CD4-positive, alpha-beta T cell treated with Interferon alpha-2 for 1 hour (primary cell): ENCODE measurements around the gene ZNF541.

Experiments
- DNase-seq, 2 donors: peaks; one replicate each; pipeline ENCODE4 v3.0.0-alpha.2; 2020 to 2022

ZNF541 gene

DNA sequence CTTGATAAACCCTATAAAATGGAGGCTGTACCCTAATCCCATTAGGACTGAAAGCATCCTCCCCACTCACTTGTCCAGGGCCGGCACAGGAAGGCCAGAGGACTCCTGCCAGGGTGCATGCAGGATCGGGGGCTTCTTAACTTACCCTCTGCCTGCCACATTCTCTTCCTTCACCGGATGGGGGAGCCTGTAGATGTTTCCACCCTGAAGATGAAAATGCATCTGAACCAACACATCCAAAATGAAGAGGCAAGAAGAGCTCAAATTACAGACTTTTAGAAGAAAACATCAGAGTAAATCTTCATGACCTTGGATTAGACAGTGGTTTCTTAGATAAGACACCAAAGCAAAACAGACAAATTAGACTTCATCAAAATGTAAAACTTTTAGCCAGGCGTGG lies 32.2 kb downstream of the ZNF541 start:
- DNase-seq: no peak

DNA sequence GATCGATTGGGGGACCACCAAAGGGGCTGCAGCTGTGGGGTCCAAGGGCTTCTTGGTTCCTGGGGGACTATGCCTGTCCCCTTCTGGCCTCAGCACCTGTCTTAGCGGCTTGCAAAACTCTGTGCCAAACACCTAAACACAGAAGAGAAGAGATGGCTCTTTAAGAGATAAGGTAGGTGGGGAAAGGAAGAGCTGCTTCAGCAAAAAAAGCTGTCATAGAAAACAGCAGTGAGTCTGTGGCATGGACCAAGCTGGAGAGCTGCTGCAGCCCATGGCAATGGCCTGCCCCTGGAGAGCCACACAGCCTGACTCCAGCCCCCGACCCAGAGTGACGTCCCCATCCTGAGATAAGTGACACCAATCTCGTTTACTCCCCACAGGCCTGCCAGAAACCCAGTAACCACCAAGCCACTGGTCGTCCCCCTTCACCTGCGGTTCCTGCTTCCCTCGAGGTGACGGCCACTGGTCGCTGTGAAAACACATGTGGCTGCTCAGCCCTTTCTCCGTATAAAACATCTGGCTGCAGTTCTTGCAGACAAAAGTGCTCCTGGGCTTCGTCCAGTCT lies 33.1 kb downstream of the ZNF541 start:
- DNase-seq: peak; percentile 21 to 46

DNA sequence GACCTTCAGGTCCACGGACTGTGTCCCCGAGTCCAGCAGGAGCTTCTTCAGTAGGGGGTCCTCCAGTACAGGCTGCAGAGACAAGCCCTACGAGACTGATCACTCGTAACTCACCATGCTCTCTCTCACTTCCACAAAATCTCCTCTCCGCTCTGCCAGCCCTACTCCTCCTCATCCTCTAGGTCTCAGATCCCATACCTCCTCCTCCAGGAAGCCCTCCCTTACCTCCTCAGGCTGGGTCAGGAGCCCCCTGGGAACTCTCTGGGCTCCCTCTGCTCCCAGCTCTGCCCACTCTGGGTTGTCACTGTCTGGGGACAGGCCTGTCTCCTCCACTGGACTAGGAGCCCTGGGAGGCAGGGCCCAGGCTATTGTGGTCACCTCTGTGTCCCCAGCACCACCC lies 34.1 kb downstream of the ZNF541 start:
- no peak for DNase-seq

DNA sequence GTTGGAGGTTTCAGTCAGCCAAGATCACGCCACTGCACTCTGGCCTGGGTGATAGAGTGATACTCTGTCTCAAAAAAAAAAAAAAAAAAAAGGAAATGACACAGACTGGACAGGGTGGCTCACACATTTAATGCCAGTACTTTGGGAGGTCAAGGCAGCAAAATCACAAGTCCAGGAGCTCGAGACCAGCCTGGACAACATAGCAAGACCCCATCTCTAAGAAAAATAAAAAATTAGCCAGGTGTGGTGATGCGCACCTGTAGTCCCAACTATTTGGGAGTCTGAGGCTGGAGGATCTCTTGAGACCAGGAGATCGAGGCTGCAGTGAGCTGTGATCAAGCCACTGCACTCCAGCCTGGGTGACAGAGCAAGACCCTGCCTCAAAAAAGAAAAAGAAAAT lies 35.5 kb downstream of the ZNF541 start:
- no peak for DNase-seq

DNA sequence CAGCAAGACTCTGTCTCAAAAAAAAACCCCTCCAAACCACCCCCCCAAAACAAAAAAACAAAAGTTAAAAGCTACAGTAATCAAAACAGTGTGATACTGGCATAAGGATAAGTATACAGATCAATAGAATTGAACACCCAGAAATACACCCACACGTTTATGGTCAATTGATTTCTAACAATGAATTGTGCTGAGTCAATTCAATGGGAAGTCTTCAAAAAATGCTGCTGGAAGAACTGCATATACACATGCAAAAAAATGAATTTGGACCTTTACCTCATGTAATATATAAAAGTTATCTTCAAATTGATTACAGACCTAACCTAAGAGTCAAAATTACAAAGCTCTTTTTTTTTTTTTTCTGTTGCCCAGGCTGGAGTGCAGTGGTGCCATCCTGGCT lies 38.3 kb downstream of the ZNF541 start:
- DNase-seq: no peak

DNA sequence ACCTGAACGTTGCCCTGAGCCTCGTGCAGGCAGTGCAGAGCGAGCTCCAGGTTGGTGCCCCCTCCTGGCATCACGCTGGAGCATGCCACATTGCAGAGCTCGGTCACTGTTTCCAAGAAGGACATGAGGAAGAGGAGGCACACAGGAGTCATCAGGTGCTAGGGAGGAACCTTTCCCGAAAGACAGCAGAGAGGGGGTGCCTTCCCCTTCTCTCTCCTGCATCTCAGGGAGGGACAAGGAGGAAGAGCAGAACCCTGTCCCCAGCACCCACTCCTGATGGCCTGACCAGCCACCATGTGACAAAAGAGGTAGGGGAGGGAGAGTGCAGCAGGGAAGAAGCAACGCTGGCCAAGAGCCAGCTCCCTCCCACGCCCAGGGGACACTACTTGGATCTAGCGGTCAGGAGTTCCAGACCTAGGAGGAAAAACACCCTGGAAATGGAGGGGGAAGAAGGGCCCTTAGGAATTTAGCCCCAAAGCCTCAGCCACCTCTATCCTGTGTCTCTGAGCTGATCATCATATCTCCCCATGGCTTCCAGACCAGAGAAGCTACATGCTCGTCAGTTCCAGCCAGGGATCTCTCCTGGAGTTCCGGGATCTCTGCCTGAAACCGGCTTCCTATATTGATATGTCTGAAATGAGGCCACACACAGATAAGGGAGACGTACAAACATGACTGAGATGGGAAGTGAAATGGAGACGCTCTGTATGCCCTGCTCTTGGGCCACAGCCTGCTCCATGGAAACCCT lies 41.1 kb downstream of the ZNF541 start:
- no peak for DNase-seq

DNA sequence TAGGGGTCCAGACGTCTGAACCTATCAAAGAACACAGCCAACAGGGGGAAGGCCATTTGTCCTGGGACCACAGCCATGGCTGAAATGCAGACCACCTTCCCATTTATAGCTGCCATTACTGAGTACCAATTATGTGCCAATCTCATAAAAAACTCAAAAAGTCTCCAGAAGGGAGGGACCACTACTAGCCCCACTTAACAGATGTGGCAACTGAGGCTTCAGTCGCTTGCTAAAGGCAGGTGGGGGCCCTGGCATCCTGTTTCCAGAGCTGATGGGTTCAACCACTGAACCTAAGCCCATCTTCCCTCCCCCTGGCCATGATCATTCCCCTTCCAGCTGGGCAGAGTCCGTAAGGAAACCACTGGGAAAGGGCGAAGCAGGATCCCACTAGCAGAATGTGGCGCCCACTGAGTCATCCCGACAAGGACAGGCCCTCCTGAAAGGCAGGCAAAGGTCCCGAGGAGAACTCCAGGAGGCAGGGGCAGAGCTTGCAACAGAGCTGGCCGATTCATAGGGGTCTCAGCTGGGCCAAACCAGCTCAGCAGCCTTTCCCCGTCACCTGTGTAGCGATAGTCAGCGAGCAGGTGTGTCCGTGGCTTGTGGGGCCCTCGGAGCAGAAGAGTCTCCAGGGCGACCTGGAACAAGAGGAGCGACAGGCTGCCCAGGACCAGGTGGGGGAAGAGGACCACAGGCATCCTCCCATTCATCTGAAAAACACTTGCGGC lies 43.8 kb downstream of the ZNF541 start:
- no peak for DNase-seq

DNA sequence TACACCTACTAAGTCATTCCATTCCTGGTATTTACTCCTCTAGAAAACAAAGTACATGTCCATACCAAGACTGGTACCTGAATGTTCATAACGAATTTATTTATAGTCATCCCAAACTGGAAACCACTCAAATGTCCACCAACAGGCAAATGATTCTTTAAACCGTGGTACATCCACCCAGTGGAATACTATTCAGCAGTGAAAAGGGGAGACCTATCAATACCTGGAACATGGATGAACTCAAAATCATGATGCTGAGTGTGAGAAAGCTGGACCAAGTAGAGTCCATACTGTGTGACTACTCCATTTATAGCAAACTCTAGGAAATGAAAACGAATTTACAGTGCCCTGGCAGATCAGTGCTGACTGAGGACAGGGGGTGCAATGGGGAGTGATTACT lies 46.1 kb downstream of the ZNF541 start:
- no peak for DNase-seq

DNA sequence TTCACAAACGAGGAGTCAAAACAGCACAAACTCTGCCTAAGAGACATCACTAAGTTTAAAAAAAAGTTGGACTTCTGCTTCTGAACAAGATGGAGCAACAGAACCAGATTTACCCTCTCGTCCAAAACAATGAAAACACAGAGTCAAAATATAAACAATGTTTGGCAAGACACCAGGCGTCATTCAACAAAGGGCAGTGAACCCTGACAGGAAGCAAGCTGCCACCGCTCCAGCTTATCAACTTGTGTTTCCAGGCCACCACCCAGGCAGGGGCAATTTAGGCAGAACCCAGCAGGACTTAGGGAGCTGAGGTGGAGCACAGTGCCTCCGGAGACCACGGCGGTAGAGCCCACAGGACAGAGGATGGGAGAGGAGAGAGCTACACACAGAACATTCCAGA lies 49.5 kb downstream of the ZNF541 start:
- no peak for DNase-seq
